Right hindlimb (tissue), 1 donor: ENCODE results near the gene FIGN.

Source experiments
- DNase-seq: peaks from one replicate; pipeline ENCODE4 v3.0.0-alpha.2; 2018

FIGN gene

GRCh38 chr2:163606878-163607277, 128.9 kb downstream of the FIGN start:
- no peak for DNase-seq

DNA sequence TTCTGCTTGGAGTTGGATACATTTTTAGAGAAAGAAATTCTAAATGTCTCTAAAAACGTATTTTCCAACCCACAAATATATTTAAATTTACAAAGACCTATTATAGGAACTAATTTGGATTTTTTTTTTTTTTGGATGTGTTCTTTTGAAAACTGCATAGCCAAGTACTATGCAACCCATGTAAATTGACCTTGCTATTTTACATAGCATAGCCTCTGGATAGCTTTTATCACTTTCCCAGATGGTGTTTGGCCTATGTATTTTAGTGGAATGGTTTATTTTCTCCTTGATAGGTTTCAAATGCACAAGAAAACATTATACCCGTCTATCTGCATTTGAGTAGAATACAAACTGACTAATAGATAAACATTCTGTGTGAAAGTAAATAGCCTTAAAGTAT, 130.0 kb downstream of the FIGN start:
- DNase-seq: no peak

GRCh38 chr2:163604941-163605555, 130.8 kb downstream of the FIGN start:
- no peak for DNase-seq

DNA sequence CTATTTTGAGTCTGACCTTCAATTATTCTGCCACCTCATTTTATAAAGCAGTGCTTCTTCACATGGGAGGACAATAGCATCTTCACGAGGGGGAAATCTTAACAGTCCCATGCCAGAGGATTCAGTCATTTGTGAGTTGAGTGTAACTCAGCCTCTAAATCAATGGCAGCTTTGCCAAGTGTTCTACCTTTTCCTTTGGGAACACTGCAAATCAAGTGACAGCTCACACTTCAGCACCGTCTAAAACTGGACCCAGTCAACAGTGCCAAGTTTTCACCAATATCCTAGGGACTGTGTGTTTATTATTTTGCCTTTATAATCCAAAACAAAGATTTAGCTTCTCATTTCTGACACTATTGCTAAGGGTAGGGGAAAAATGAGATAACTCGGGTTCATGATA, 133.6 kb downstream of the FIGN start:
- DNase-seq: no peak

GRCh38 chr2:163601377-163601776, 134.4 kb downstream of the FIGN start:
- DNase-seq: no peak

DNA sequence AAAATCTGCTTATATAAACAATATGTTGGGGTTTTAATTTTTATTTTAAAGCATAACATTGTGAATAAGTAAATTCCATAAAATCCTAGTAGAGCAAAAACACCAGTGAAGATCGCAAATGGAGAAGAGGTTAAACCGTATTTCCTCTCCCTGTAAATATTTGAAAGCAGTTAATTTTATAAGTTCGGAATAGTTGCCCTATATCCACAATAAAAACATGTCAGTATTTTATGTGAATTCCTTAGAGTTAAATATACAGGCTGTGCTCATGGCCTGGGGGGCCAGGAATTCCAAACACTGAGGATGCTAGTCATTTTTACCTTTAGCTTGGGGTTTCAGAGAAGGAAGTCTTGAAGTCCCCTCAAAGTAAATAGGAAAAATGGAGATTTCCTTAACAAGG, 135.0 kb downstream of the FIGN start:
- no peak for DNase-seq

DNA sequence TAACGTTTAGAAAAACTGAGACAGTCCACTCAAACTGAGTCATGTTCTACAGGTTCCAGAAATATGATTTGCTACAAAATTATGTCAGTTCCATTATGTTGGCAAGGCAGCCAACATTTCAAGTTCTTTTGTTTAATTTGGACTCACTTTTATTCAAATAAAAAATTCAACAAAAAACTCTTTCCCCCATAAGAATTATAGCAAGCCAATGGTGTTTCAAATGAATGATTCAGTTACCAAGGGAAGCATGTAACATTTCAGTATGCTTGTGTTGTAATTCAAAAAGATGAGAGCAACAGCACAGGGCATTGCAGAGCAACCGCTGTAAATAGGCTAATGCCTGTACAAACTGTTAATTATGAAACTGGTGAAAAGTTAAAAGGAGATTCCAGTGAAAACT, 140.8 kb downstream of the FIGN start:
- no peak for DNase-seq

- DNase-seq: no peak
Observed at GRCh38 chr2:163594497-163594896, 141.3 kb downstream of the FIGN start.

- no peak for DNase-seq
Observed at GRCh38 chr2:163593982-163594381, 141.8 kb downstream of the FIGN start.

DNA sequence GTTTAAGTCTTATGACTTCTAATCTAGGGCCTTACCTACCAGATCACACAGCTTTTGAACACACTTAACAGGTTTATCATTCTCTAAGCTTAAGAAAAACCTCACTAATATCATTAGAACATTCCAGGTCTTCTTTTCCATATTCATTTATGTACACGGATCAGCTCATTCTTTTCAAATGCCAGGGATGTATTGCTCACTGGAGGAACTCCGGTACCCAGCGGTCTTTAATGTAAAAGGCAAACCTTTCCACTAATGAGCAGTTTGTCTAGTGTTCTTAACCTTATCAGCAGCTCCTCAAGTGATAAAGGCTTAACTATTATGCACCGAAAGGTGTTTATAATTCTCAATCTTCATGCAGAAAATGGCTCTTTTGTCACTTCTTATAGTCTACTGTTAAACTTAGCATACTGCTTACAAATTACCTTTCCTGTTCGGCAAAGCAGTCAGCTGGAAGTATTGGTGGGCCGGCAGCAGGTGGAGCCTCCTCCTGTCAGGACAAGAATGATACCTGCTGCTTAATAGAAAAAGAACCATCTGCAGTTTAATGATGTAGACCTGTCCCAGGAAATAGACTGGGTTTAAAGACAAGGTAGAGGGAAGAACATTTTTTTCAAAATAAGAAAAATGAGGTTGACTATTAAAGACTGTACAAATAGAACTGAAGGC, 142.7 kb downstream of the FIGN start:
- DNase-seq: no peak

- DNase-seq: no peak
Observed at GRCh38 chr2:163591461-163591860, 144.3 kb downstream of the FIGN start.

DNA sequence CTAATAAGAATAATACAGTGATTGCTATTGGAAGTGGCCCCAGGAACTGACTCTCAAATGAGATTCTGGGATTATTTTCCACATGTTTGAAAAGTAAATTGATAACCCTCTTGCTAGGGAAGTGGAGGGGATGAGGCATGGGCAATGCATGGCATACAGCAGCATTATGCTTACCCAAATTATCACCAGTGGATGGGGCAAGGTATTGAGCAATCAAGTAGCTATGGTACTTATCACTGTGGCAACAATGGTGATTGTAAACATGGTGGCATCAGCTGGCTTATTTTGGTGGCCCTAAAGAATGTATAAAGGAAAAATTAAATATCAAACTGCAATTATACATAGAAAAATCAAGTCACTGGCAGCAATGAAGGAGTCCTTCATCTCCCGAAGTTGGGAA, 155.1 kb downstream of the FIGN start:
- DNase-seq: no peak

DNA sequence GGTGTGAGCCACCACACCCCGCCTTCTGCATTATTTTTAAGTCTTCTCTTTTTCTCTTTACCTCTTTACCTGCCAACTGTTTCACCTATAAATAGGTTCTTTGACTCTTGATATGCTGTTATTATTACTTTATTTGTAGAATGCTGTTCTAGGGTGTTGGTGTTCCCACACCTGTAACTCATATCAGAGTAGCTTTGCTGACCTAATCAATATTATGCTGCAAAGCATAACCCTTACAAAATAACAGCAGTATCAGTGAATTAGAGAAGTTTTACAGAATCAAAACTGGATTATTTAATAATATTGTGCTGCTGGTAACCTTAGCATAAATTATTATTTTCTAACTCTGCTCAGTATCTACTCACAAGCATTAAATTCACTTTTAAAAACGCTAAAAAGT, 161.5 kb downstream of the FIGN start:
- DNase-seq: no peak

- no peak for DNase-seq
Observed at GRCh38 chr2:163573652-163574051, 162.2 kb downstream of the FIGN start.

DNA sequence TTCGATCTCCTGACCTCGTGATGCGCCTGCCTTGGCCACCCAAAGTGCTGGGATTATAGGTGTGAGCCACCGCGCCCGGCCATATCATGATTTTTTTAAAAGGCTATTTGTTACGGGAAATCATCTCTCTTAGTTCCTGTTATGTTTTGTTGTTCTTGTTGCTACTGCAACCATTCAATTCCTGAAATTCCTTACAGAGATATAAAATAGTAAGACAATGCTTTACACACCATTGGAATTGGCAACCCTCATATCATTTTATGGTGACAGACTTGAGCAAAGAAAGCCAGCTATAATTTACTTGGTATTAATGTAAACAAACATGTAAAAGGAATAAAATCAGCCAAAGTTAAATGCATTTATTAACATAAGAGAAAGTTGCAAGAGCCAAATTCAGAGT, 163.0 kb downstream of the FIGN start:
- no peak for DNase-seq

GRCh38 chr2:163571423-163572102, 164.2 kb downstream of the FIGN start:
- no peak for DNase-seq

DNA sequence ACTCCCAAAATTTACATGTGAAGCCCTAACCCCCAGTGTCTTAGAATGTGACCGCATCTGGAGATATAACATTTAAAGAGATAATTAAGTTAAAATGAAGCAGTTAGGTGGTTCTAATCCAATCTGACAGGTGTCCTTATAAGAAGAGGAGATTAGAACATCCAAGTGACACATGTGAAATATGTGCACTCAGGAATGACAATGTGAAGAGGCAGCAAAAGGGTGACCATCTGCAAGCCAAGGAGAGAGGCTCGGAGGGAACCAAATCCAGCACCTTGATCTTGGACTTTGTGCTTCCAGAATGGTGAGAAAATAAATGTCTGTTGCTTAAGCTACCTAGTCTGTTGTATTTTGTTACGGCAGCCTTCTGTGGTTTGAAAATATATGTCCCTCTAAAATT, 165.4 kb downstream of the FIGN start:
- DNase-seq: no peak

- no peak for DNase-seq
Observed at GRCh38 chr2:163565192-163565591, 170.6 kb downstream of the FIGN start.

DNA sequence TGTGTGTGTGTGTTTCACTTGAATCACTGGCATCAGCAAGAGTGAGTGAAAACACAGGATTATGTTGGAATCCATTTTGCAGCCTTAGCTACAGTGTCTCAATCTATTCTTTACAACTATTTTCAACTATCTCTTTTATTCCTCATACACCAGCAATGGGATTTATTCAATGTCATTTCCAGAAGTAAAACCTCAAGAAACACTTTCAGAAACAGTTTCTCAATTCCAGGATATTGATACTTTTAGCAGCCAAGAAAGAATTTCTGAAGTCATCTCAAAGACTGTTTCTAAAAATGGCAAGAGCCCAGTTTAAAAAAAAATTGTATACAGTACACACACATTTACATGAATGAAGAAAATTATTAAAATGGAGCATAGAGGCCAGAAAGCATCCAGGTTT, 171.6 kb downstream of the FIGN start:
- no peak for DNase-seq

DNA sequence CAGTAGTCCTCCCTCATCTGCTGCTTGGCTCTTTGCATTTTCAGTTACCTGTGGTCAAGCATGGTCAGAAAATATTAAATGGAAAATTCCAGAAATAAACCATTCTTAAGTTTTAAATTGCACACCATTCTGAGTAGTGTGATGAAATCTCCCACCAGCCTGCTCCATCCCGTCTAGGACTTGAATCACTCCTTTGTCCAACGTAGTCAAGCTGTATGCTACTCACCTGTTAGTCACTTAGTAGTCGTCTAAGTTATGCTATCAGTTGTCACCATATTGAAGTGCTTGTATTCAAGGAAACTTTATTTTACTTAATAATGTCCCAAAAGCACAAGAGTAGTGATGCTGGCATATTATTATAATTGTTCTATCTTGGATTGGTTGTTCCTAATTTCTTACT, 172.5 kb downstream of the FIGN start:
- DNase-seq: no peak

- DNase-seq: no peak
Observed at GRCh38 chr2:163558251-163559021, 177.4 kb downstream of the FIGN start.

- DNase-seq: no peak
Observed at GRCh38 chr2:163556511-163556910, 179.3 kb downstream of the FIGN start.

DNA sequence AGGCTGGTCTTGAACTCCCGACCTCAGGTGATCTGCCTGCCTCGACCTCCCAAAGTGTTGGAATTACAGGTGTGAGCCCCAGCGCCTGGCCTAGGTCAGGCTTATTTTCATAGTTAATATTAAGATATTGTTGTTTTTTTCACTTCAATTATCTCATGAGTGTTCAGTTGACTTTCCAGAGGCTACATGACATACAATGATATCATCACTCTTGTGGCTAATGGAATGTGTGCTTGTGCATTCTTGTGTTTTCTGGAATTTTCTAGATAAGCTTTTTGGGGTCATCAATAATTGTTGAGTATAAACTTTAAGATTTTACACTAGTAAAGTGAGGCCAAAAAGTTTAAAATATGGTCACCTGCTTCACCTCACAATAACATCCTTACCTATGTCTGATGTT, 180.9 kb downstream of the FIGN start:
- no peak for DNase-seq

DNA sequence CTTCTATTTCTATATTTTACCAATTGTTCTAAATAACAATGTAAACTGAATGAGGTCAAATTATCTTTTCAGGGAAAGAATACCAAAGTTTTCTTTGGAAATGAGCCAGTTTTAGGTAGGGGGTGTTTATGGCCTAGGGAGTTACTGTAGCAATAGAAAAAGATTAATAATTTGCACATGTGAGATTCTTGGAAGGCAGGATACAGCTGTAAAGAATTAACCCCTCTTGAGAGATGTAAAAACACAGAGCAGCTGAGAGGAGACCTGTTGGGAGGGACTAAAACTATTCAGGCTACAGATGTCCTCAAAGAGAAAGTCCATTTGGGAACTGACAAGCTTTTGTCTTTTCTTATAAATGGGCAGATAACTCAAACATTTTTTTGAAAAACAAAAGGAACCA, 182.2 kb downstream of the FIGN start:
- no peak for DNase-seq
